Measurements from ENCODE around the gene NACA.

DNA sequence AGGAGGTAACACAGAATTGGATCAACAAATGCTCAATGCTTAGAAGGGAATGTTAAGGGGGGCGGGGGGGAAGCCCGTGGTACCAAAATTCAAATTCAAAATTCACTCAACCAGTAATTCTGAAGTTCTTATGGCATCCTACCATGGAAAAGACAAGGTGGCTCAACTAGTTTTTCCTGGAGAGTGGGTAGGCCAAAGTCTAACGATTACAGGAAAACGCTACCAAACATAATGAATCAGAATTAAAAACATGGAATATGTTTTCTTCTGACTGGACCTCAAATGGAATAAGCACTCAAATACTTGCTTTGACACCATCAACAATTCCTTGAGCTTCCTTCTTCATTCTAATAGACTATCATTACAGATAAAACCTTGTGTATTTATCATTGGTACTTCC is 2.3 kb downstream of the NACA start:
- TF ChIP-seq, protein P1, sequence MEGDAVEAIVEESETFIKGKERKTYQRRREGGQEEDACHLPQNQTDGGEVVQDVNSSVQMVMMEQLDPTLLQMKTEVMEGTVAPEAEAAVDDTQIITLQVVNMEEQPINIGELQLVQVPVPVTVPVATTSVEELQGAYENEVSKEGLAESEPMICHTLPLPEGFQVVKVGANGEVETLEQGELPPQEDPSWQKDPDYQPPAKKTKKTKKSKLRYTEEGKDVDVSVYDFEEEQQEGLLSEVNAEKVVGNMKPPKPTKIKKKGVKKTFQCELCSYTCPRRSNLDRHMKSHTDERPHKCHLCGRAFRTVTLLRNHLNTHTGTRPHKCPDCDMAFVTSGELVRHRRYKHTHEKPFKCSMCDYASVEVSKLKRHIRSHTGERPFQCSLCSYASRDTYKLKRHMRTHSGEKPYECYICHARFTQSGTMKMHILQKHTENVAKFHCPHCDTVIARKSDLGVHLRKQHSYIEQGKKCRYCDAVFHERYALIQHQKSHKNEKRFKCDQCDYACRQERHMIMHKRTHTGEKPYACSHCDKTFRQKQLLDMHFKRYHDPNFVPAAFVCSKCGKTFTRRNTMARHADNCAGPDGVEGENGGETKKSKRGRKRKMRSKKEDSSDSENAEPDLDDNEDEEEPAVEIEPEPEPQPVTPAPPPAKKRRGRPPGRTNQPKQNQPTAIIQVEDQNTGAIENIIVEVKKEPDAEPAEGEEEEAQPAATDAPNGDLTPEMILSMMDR (IDR thresholded peaks at IDR 0.05): no peak
- no peak for TF ChIP-seq POLR2AphosphoS5 (IDR thresholded peaks at IDR 0.05)
- no peak for TF ChIP-seq POLR2A (IDR thresholded peaks at IDR 0.05)
- TF ChIP-seq EP300 (IDR thresholded peaks at IDR 0.05): no peak
